Superior temporal gyrus (tissue), 1 donor: ENCODE measurements around the gene BRWD1.

Source experiments
- DNase-seq: peaks from one replicate; pipeline ENCODE4 v3.0.0-alpha.2; 2016; ENCODE audit errors: extremely low spot score

The BRWD1 gene

DNA sequence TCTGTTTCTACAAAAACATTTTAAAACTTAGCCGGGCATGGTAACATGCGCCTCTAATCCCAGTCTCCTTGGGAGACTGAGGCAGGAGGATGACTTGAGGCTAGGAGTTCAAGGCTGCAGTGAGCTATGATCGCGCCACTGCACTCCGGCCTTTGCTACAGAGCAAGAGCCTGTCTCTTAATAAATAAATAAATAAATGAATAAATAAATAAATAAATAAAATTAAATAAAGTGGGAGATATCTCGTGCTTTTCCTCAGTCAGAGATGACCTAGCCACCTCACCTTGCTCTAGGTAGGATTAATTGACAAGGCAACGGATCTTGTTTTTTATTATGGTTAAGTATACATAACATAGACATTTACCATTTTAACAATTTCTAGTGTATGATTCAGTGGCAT is 14.3 kb upstream of the BRWD1 start:
- DNase-seq: no peak

DNA sequence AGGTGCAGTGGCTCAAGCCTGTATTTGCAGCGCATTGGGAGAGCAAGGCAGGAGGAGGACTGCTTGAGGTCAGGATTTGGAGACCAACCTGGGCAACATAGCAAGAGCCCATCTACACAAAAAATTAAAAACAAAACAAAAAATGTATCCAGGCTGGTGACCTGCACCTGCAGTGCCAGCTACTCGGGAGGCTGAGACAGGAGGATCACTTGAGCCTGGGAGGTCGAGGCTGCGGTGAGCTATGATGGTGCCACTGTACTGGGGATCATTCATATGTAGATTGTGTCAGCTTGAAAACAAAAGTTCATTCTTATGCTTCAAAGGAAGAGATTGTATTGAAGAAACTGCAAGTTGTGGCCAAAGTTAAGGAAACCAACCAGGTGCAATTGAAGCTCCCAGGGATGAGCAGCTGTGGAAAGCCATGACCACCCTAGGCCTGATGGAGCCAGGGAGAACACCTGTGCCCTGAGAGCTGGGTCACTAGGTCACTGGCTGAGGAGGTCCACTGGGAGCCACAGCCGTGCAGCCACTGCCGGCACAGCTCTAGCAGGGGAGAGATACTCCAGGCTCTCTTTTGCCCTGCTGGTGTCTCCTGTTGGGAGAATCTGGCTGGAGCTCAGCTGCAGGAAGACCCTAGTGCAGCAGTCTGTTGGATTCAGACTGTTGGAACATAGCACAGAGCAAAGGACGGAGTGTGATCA is 13.3 kb upstream of the BRWD1 start:
- no peak for DNase-seq

DNA sequence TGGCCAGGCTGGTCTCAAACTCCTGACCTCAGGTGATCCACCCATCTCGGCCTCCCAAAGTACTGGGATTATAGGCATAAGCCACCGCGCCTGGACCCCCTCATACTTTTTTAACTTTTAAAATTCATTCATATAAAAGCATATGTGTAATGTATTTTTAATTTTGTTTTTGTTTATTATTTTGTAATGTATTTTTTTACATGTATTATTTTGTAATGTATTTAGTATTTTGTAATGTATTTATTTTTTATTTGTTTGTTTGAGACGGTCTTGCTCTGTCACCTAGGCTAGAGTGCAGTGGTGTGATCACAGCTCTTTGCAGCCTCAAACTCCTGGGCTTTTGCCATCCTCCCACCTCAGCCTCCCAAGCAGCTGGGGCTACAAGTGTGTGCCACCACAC is 12.0 kb upstream of the BRWD1 start:
- no peak for DNase-seq

DNA sequence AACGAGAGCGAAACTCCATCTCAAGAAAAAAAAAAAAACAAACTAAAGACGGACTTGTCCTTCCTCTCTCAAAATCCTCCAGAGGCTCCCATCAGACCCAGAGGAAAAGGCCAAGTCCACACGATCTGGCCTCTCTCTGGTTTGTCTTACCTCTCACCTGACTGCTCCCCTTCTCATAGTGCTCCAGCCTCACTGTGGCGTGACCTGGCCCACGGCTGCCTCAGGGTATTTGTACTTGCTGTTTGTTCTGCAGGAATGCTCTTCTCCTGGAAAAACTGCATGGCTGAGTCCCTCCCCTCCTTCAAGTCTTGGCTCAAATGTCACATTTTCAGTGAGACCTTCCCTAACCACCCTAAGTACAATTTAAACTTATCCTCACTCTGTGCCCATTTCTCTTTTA is 8.0 kb upstream of the BRWD1 start:
- DNase-seq: no peak

DNA sequence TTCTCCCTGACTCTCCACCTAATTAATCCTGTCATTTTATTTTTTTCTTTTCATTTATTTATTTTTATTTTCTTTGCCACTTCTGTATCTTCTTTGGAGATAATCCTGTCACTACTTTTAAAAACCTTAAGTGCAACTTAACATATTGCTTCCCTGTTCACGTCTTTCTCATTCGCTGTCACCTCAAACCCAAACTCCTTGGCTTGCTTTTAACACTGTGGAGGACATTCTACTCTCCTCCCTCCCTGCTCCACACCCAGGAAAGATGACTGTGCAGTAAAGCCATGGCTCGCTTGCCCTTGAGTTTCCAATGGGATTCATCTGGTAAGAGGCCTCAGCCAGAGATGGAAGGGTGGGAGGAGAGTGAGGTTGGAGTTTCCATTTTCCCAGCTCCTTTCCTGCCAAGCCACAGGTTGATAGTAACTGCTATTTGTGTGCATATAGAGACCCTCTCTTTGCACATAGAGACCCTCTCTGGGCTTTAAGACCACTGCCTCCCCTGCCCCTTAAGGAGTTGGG is 6.4 kb upstream of the BRWD1 start:
- DNase-seq: no peak

DNA sequence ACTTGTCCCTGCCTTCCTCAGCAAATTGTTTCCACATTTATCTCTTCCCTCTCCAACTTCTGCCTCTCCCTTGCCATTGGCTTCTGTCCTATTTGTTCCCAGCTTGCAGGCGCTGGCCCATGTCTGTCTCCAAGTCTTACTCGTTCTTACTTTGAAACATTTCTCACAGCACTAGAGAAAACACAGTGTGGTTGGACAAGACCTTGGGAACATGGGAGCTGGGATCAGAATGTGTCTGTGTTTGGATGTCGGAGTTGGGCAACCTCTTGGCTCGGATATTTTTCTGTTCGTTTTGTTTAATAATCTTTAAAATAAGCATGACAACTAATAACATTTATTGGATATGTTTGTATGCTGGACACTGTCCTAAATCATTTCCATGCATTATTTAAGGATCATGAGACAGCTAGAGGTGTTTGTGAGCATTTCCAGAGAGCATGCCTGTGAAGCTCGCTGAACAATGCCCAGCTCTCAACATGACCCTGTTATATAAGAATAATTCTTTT is 5.9 kb upstream of the BRWD1 start:
- DNase-seq: no peak

DNA sequence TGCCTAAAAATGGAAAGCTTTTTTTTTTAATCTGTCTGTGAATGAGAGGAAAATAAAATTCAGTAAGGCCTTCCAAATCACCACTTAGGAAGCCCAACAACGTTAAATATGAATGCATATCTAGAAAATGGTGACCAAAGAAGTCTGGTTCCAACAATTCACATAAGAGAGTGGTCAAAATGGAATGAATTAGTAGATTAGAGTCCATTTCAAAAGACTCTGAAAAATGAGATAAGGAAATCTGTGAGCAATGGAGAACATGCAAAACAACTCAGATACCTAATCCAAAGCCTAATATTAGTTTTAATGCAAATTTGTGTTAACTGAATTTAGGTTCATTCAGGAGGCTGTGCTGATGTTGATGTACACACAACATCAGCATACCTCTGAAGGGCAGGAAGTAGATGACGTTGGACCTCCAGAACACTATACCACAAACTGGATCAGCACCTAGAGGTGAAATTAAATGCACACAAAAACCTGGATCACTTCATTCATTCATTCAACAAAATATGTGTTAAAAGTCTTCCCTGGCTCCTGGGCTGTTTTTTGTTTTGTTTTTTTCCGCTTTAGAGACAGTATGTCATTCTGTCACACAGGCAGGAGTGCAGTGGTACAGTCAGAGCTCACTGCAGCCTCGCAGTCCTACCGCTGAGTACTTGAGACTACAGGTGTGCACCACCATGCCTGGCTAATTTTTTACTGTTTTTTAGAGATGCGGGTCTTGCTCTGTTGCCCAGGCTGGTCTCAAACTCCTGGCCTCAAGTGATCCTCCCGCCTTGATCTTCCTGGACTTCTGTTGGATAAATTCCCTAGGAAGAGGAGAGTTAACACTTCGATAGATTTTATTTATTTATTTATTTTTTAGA is 4.9 kb upstream of the BRWD1 start:
- DNase-seq: no peak

DNA sequence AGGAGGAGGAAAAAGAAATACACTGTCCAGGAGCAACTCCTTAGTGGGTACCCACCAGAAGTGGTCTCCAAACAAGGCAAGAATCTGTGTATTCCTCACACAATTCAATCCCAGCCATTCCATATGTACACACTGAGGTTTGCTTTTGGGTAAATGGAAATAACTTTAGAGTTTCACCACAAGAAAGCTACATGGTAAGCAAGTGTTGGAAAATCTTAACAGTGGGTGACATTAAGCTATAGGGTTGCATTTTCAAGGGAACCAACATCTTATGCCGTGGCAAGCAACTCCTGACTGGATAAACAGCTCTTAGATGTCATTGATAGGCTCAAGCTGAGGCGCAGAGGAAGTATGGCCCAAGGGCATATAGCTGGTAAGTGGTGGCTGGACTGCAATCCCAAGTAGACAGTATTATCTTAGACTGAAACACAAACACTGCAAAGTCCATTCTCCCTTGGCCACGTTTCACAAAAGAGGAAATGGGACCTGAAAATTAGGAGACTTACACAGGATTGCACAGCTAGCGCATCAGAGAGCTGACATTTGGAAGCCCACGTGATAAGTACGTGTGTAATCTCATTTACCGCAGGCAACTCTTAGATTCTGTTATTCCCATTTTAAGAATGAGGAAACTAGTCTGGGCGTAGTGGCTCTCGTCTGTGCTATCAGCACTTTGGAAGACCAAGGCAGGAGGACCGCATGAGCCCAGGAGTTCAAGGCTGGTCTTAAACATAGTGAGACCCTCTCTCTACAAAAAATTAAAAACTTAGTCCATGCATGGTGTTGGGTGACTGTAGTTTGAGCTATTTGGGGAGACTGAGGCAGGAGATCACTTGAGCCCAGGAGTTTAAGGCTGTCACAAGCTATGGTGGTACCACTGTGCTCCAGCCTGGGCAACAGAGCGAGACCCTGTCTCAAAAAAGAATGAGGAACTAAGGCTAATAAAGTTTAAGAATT is 4.0 kb upstream of the BRWD1 start:
- peak; percentile 29 for DNase-seq

DNA sequence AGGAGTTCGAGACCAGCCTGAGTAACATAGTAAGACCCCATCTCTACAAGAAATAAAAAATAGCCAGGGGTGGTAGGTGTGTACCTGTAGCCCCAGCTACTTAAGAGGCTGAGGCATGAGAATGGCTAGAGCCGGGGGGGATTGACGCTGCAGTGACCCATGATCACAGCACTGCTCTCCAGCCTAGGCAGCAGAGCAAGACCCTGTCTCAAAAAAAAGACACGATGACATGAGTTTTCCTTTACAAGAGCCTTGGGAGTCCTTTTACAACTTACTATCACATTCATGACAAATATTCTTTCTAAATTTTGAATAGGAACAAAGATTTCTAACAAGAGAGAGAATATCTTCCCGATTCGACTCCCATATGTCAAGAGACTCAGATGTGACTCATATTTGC is 3.3 kb upstream of the BRWD1 start:
- no peak for DNase-seq

DNA sequence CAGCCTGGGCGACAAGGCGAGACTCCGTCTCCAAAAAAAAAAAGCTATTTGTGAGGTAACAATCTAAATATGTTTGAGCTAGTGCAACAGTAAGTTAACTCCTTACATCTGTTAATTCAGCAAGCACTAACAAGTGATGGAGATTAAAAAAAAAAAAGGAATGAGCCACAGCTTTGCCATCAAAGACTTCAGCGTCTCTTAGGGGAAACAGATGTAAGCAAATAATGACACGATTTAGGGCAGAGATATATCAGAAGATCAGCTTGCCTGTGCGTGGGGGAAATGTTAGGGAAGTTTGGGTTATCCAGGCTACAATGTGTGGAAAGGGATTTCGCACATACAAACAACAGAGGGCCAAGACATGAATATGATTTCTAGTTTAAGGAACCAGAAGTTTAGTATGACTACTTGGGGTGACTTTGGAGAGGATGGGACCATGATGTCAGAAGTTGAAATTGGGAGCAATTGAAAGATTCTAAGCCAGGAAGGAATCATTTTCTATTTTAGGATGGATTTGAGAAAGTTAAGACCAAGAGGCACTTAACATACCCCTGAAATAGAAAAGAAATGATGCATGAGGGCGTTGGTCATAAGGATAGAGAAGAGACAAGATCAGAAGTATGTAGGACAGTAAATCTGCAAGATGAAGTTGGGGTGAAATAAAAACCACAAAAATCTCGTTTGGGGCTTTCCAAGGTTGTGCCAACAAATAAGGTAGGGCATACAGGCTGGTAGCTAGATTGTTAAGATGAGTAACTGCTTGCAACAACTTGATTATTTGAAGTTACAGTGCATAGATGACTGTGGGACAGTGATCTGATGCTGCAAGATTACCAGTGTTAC is 2.4 kb upstream of the BRWD1 start:
- no peak for DNase-seq

DNA sequence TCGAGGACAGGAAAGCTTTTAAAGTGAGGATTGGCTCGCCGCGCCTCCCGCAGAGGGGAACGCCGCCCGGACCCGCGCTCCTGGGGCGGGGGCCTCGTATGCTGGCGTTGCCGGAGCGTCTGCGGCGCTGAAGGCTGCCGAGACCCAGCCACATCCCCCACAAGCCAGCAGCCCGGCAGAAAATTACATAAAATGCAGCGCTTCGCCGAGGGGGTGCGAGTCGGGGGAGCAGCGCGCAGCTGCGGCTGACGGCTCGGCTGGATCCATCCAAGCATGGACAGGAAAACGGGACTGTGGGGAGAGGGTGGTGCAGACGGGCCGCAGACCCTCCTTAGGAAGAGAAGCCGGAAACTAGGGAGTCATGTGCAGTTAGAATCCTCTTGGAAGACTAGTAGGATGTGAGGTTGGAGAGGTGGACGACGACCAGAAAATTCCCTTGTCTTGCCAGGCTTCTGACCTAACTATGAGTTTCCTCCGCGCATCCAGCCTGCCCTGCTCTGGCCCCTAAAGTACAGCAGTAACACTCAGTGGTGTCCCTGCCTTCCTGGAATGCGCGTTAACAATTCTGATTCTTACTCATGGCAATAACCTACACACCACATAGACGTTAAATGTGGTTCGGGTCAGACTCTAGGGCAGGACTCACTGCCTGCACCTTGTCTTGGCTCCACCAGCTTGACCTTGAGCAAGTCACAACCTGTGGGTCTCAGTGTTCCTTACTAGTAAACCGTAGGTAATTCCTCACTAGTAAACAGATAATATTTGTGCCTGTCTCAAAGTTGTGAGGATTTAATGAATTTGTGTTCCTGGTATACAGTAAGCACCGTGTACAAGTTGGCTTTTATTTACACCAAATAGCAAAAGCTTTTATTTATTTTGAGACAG is 953 bp upstream of the BRWD1 start:
- peak; percentile 74 for DNase-seq

DNA sequence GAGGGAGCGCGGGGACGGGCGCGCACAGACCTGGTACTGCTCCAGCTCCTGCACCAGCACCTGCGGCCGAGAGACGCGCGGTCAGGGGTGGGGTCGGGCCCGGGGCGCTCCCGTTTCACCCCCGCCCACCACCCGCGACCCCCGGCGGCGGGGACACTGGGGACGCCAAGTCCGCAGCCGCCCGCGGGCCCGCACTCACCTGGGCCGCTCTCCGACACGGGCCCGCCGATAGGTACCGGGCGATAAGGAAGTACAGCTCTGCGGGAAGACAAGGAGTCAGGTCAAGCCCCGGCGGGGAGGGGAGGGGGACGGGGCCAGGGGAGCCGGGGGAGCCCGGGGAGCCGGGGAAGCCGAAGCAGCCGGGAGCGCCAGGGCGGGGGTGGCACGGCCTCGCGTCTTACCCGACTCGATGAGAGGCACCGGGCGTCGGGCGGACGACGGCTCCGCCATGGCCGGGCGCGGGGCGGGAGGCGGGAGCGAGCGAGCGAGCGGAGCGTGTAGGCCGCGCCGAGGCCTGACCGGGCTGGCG is 326 bp downstream of the BRWD1 start:
- DNase-seq: no peak

DNA sequence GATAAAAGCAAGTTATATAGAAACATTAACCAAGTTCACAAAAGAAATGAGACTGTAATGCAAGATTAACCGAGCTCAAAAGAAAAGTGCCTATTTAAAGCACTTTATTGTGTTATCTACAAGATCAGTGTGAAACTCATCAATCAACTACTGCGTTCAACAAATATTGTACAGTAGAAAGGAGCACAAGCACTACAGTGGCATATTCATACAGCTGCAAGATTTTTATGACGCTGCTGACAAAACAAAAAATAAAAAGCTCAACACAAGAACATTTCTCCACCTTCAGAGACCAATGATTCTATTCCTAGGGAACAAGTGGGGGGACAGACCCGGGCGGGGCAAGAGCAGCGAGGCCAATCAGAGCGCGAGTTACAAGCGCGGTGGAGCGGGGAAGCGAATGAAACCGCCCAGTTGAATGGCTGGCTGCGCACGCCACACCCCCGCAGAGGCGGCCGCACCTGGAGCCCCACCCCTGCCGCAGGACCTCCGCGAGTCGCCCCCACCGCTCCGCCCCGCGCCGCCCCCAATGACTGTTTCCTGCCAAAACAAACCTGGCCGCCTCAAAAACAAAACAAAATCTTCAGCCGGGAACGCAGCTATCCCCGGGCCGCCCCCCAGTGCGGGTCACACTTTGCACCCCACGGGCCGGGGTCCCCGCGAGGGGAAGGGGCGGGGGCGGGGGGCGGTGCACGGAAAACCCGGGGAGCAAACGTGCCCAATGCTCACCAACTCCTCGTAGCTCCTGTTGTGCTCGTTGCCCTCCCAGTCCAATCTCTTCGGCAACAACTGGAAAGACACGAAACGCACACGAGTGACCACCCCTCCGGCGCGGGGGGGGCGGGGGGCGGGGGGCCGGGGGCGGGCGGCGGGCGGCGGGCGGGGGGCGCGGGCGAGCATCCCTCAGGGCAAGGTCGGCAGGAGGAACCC is 1.1 kb downstream of the BRWD1 start:
- DNase-seq: peak; percentile 96

DNA sequence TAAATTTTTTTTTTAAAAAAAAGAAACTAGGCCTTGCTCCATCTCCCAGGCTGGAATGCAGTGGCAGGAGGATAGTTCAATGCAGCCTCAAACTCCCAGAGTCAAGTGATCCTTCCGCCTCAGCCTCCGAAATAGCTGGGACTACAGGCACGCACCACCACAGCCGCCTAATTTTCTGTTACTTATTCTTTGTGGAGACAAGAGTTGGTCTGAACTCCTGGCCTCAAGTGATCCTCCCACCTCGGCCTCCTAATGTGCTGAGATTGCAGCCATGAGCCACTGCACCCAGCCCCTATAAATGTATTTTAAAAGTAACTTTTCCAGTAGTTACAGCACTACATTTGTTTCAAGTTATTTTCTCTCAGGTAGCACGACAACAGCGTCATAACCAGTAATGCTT is 2.3 kb downstream of the BRWD1 start:
- no peak for DNase-seq

DNA sequence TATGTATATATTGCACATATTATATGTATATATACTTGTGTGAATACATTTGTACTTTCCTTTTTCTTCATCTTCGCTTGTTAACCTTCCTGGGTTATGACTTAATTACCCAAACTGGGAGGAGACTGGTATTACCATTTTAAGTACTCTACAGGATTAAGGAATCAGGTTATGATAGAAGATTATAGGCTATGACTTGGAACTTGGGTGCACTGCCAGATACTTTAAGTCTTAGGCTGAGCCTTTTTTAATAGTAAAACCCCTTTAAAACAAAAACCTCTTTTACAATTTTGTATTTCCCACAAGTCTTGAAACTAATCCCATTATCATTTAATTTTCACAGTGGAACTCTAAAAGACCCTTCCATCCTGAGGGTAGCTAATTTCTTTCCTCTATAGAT is 6.0 kb downstream of the BRWD1 start:
- no peak for DNase-seq

DNA sequence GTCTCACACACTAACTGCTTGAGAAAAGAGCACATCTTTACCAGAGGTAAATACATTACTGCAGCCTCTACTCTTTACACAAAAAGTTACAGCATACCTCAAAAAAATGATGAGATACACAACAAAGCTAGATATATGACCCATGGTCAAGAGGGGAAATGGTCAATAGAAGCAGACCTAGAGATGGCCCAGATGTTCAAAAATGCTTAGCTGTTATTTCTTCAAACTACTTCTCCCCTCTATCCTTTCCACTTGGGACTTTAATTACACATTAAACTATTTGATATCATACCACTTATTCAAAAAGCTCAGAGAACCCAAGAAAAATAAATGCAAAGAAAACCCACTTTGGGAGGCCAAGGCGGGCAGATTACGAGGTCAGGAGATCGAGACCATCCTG is 12.8 kb downstream of the BRWD1 start:
- DNase-seq: no peak

DNA sequence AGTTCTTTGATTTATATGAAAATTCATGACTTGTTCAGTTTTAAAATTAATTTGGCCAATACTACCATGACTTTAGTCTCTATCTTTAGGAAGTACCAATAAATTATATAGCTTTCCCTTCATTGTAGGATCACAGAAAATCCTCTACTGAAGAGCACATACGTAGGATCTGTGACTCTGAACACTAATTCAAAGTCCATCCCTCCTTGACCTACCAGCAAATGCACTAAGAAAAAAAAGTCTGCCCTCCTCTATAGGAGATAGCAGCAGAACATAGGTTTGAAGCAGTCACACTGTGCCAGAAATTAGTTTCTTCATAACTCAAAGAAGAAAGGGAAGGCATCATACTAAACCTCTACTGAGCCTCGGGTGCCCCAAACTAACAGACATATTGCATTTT is 16.5 kb downstream of the BRWD1 start:
- no peak for DNase-seq

DNA sequence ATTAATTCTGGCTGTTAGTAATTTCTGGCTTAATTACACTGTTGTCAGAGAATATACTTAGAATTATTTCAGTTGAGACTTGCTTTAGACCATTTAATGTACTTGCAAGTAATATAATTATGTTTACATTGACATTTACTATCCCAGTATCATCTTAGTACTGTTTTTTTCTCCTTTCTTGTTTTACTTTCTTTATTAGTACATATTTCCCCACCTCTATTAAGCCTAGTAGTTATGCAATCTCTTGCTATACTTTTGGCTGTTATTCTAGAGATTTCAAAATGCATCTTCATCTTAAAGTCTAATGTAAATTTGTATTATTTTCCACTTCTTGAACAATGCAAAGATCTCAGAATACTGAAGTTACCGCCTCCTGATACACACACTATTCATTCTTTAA is 24.4 kb downstream of the BRWD1 start:
- DNase-seq: no peak
